ENCODE data around the gene AHNAK2.
A peak's percentile ranks its signal among the peaks of the same experiment; 100 is the strongest.

AHNAK2 gene

GRCh38 chr14:105011312-105011990 is 33.3 kb upstream of the AHNAK2 start:
- ATAC-seq = no peak

DNA sequence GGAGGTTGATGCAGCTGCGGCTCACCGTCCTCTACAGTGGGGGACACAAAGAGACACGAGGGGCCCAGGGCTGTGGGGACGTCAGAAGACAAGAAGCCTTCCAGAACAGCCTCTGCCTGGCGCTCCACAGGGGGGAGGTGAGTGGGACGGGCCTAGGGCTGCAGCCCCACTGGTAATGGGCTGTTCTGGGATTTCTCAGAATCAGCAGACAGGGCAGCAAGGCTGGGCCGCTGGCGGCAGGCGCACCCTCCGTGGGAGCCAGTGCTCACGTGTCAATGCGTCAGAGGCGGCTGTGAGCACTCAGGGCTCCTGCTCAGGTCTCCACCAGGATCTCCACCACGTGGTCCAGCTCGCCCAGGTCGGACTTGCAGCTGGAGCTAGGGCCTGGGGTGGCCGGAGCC is 32.7 kb upstream of the AHNAK2 start:
- ATAC-seq = no peak

DNA sequence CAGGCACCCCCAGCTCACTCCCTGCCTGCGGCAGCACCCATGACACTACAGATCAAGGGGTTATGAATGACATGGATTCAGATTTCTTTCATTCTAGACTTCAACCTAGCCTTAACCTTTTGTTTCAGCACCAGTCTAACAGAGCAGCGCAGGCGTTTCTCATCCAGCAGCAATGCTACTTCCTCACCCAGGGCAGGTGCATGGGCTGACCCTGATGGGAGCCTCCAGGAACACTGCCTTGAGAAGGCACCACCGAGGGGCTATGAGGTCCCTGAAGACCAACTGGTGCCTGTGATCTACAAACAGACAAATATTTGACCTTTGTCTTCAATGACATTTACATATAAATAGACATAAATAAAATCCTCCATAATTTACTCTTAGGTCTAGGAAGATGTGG is 31.9 kb upstream of the AHNAK2 start:
- no peak for ATAC-seq

GRCh38 chr14:105007593-105008264 is 29.6 kb upstream of the AHNAK2 start:
- no peak for ATAC-seq

GRCh38 chr14:105006831-105007592 is 28.8 kb upstream of the AHNAK2 start:
- ATAC-seq = no peak

- ATAC-seq = no peak
Measured at GRCh38 chr14:105005929-105006830, 28.0 kb upstream of the AHNAK2 start.

DNA sequence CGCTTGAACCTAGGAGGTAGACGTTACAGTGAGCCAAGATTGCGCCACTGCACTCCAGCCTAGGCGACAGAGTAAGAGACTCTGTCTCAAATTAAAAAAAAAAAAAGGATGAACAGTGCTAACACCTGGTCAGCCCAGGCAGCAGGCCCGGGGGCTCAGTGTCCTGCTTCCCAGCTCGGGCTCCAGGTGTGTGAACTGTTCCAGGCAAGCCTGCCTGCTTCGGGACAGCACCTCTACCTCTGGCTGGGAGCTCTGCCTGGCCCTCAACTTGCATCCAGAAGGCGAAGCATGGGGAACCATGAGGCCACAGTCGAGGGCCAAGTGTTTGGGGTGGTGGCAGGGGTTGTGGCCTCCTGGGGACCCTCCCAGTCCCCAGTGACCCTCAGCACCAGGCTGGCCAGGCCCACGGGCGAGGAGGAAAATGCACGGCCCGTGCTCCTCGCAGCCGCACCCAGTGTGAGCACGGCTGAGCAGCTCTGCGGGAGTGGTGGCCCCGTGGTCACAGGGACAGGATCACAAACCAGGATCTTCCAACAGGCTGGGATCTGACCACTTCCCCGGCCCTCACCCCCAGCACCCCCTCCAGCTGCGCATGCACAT is 27.3 kb upstream of the AHNAK2 start:
- no peak for ATAC-seq

- ATAC-seq = no peak
Measured at GRCh38 chr14:104999361-104999760, 21.2 kb upstream of the AHNAK2 start.

DNA sequence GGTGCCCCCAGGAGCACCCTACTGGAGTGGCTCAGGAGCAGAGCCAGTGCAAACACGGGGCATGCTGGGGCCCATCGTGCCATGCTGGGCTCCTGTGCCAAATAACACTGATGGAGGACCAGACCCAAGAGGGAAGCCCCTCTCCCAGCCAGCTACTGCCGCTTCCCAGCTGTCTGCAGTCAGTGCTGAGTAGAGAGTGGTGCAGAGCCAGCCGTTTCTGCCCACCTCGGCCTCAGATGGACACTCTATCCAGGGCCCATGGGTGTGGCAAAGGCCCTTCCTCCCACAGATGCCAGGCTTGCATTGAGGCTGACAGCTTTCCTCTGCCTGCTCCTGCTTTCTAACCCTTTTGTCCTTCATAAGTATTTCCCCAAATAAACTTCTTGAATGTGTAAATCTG is 20.6 kb upstream of the AHNAK2 start:
- ATAC-seq = no peak

GRCh38 chr14:104996483-104996882 is 18.3 kb upstream of the AHNAK2 start:
- no peak for ATAC-seq

DNA sequence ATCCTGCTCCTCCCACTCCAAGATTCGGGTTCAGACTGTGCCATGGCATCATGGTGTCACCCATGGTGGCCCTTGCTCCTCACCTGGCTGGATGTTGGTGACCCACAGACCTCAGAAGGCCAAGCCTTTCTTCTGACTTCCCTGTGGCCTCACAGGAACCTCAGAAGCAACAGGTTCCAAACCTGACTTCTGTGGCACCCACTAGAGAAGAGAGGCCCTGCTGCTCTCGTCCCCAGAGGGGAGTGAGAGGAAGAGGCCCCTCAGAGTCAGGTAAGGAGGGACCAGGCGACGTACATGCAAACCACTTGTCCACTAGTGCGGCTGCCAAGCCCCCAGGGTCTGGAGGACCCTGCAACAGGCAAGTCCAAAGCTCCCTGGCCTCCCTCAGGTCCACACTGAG is 17.9 kb upstream of the AHNAK2 start:
- no peak for ATAC-seq

GRCh38 chr14:104994978-104995377 is 16.8 kb upstream of the AHNAK2 start:
- no peak for ATAC-seq

DNA sequence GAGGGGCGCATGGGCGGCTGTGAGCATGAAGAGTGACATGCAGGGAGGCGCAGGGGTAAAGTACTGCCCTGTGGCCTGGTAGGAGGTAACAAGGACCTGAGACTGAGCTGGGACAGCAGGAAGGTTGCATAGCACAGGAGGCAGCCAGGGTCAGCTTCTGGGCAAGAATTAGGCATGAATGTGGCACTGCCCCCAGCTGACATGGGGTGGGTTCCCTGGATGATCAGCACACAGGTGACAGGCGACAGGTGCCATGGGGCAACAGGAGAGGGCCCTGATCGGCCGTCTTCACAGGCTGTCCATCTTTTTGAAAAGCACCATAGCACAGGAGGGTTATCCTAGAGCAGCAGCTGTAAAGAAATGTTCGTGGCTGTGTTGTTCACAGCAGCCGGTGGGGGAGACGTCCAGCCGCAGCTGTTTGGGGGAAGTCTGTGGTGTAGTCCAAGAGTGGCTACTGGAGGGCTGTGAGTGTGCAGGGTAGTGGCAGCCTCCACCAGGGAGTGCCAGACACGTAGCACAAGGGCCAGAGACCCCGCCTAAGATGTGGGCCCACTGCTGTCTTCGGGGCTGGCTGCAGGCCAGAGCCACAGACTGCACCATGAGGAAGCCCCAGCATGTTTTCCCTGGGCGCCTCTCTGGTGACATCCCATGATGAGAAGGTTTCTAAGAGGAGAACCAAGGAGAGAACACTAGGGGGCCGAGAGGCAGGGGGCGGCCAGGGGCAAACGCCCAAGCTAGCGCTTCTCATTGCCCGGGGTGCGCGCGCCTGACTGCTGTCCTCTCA is 15.8 kb upstream of the AHNAK2 start:
- ATAC-seq = no peak

- ATAC-seq = no peak
Measured at GRCh38 chr14:104993306-104993705, 15.1 kb upstream of the AHNAK2 start.

GRCh38 chr14:104992501-104992900 is 14.3 kb upstream of the AHNAK2 start:
- ATAC-seq = no peak

- ATAC-seq = no peak
Measured at GRCh38 chr14:104991896-104992230, 13.7 kb upstream of the AHNAK2 start.

DNA sequence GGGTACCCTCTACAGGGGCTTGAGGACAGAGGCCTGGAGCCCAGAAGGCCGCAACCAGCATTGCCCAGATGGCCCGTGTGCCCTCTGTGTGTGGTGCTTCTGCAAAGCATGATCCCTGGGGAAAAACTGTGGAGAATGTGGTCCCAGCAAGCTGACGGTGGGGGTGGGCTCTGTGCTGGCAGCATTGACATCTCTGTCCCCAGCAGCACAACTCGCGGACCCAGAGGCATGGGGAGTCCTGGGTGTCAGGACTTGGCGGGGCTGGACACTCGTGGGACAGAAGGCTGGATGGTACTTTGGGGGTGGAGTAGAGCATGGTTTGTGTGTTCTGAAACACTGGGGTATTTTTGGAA is 11.8 kb upstream of the AHNAK2 start:
- no peak for ATAC-seq

GRCh38 chr14:104989236-104989950 is 11.2 kb upstream of the AHNAK2 start:
- ATAC-seq = no peak

DNA sequence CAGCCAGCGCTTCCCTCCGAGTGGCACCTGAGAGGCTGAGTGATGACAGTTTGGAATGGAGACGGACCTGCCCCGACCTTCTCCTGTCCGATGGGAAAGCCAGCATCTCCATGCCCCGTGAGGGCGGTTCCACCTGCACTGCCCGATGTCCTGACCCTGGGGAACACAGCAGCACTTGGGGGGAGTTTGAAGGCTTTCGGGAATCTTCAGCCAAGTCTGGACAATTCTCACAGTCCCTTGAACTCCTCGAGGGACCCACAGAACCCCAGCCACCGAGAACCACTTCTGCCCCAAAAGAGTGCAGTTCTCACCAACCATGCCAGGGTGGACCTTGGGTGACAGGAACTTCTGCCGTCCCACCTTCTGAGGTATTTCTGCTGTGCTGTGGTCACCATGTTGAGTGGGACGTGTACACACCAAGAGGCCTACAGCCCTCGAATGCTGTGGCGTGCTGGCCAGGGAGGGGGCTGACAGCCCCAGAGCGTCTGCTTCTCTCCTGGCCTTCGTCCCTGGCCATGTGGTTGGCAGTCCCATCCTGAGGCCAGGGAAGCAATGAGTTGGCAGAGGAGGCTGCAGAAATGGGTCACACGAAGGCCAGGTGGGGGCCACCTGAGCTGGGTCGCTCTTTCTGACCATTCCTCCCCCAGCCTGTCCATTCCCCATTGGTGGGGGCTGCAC is 8.5 kb upstream of the AHNAK2 start:
- no peak for ATAC-seq

- ATAC-seq = peak; percentile 98
Measured at GRCh38 chr14:104985675-104986486, 7.7 kb upstream of the AHNAK2 start, which contains the start of gene CLBA1. Gene CLBA1 (plus strand): TSS chr14:104985788. CDS start chr14:104986432, 644 bp downstream.
